Upper lobe of right lung (tissue), 1 donor: ENCODE results near the gene NHERF2. TPM values are rescaled to one million over a fixed set of nuclear protein-coding genes. Genes with fewer than 3 reads are reported as not detected.
A peak's percentile ranks its signal among the peaks of the same experiment; 100 is the strongest.

Experiments used
- ATAC-seq: fragments of 200-7000 bp; cut with Tn5 transposase; one replicate; pipeline ENCODE4 v1.9.1; 2020; ENCODE audit warnings: mild to moderate bottlenecking, moderate library complexity
- DNase-seq: peaks from one replicate; pipeline ENCODE4 v3.0.0-alpha.2; 2020
- H3K27ac ChIP-seq: fragments of 200-600 bp; one replicate; pipeline ENCODE4 v1.8.0; 2022
- H3K27me3 ChIP-seq: fragments of 200-600 bp; one replicate; pipeline ENCODE4 v1.8.0; 2022; ENCODE audit warnings: mild to moderate bottlenecking
- H3K36me3 ChIP-seq: fragments of 200-600 bp; one replicate; pipeline ENCODE4 v1.8.0; 2022
- H3K4me1 ChIP-seq: fragments of 200-600 bp; one replicate; pipeline ENCODE4 v1.8.0; 2022
- H3K4me3 ChIP-seq: fragments of 200-600 bp; one replicate; pipeline ENCODE4 v1.8.0; 2022; ENCODE audit warnings: mild to moderate bottlenecking
- H3K9me3 ChIP-seq: fragments of 200-600 bp; one replicate; pipeline ENCODE4 v1.8.0; 2022
- intact Hi-C: fragments of 100-400 bp; cut with DNase I; formaldehyde crosslinking; loops from one replicate; pipeline ENCODE4 v1.11.0; 2022
- total RNA-seq: library from RNA; stranded (reverse); fragmentation: NEBNext Ultra II Directional; extraction: Animal tissue kit (Norgen Biotek cat#: 25700); gene quantifications from one replicate; pipeline ENCODE4 v1.2.1, GENCODE V29; 2021
- TF ChIP-seq, protein P1 (sequence below): fragments of 200-600 bp; IDR thresholded peaks from one replicate; pipeline ENCODE4 v1.8.0; 2022; ENCODE audit warnings: antibody characterized with exemption
- donor health status: DM: no; HTN: yes; CAD: no; lungs with severe emphysema.

Gene NHERF2
- total RNA-seq, 1 donor from 2014 or later = 363 TPM

- H3K27ac ChIP-seq = no peak overlapping the region
- no peaks in the 10 kb centered on the region for H3K27me3 ChIP-seq
- TF ChIP-seq, protein P1, sequence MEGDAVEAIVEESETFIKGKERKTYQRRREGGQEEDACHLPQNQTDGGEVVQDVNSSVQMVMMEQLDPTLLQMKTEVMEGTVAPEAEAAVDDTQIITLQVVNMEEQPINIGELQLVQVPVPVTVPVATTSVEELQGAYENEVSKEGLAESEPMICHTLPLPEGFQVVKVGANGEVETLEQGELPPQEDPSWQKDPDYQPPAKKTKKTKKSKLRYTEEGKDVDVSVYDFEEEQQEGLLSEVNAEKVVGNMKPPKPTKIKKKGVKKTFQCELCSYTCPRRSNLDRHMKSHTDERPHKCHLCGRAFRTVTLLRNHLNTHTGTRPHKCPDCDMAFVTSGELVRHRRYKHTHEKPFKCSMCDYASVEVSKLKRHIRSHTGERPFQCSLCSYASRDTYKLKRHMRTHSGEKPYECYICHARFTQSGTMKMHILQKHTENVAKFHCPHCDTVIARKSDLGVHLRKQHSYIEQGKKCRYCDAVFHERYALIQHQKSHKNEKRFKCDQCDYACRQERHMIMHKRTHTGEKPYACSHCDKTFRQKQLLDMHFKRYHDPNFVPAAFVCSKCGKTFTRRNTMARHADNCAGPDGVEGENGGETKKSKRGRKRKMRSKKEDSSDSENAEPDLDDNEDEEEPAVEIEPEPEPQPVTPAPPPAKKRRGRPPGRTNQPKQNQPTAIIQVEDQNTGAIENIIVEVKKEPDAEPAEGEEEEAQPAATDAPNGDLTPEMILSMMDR = no peak
- H3K9me3 ChIP-seq = no peaks in the 10 kb centered on the region
- H3K4me3 ChIP-seq = no peak overlapping the region
- ATAC-seq (no peak), DNase-seq (no peak)
- intact Hi-C loops = no loop called here
- peaks cover 60% of the 10 kb centered on the region for H3K4me1 ChIP-seq
- peaks cover 22% of the 10 kb centered on the region for H3K36me3 ChIP-seq
Observed at GRCh38 chr16:2006317-2006716, 20.4 kb upstream of the NHERF2 start.

- intact Hi-C loops = no loop called here
- ATAC-seq (no peak), DNase-seq (no peak)
- H3K36me3 ChIP-seq = peaks cover 12% of the 10 kb centered on the region
- peak overlapping the region; percentile 95 for H3K27ac ChIP-seq
- peaks cover 60% of the 10 kb centered on the region for H3K4me1 ChIP-seq
- TF ChIP-seq, protein P1 = no peak
- no peaks in the 10 kb centered on the region for H3K9me3 ChIP-seq
- H3K4me3 ChIP-seq = peak overlapping the region; percentile 84
- H3K27me3 ChIP-seq = no peaks in the 10 kb centered on the region
Observed at GRCh38 chr16:2007081-2007836, 19.4 kb upstream of the NHERF2 start.

DNA sequence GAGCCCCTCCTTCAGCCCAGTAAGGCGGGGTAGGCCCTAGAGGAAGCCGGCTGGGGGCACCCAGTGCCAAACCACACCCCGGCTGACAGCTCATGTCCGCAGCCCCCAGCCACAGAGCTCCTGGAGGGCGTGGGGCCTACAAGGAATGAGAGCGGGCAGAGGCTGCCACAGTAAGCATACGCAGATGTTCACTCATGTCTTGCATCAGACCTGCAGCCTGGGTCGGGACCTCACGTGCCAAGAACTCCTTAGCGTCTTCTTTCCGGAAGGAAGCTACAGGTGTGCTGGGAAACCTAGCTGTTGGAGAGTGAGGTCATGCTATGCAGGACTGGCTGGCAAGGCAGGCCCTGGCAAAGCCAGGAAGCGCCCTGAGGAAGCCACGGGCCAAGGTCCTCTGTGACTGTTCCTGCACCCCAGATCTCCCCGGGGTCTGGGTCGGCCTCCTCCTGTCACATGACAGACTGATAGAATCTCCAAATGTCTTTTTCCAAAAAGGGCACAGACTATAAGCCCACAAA, 18.6 kb upstream of the NHERF2 start:
- peak overlapping the region; percentile 95 for H3K27ac ChIP-seq
- TF ChIP-seq, protein P1 = no peak
- DNase-seq (no peak), ATAC-seq (no peak)
- no peaks in the 10 kb centered on the region for H3K9me3 ChIP-seq
- intact Hi-C loops = no loop called here
- H3K27me3 ChIP-seq = no peaks in the 10 kb centered on the region
- H3K4me3 ChIP-seq = peak overlapping the region; percentile 84
- H3K4me1 ChIP-seq = peaks cover 60% of the 10 kb centered on the region
- H3K36me3 ChIP-seq = peaks cover 4% of the 10 kb centered on the region

- H3K4me1 ChIP-seq = peaks cover 55% of the 10 kb centered on the region
- peak overlapping the region; percentile 84 for H3K4me3 ChIP-seq
- H3K27me3 ChIP-seq = no peaks in the 10 kb centered on the region
- TF ChIP-seq, protein P1 = no peak
- H3K36me3 ChIP-seq = no peaks in the 10 kb centered on the region
- ATAC-seq = no peak
- H3K27ac ChIP-seq = peak overlapping the region; percentile 95
- intact Hi-C loops = no loop called here
- no peak for DNase-seq
- no peaks in the 10 kb centered on the region for H3K9me3 ChIP-seq
Observed at GRCh38 chr16:2008631-2009163, 18.0 kb upstream of the NHERF2 start.

DNA sequence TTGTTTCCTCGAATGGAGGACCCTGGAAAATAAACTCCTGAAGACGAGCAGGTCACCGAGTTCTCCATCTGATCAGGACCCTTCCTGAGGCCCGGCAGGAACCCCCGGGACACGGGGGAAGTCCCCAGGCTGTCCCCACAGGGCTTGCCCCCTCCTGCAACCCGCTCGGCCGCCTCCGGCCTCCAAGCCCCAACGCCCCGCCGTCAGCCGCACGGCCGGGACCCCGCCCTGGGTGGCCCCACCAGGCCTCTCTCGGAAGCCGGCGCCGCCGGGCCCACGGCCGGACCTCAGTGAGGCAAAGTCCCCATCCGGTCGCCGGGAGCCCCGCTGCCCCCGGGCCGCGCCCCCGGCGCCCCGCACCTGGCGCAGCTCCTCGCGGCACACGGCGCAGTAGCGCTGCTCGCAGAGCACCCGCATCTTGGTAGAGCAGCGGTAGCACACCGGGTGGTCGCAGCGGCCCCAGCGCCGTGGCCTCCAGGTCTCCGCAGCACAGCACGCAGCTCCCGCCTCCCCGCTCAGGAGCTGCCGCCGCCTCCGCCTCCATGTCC, 17.5 kb upstream of the NHERF2 start:
- peaks cover 50% of the 10 kb centered on the region for H3K4me1 ChIP-seq
- H3K36me3 ChIP-seq = no peaks in the 10 kb centered on the region
- peak overlapping the region; percentile 95 for H3K27ac ChIP-seq
- H3K27me3 ChIP-seq = no peaks in the 10 kb centered on the region
- TF ChIP-seq, protein P1 = no peak
- intact Hi-C loops = no loop called here
- peak overlapping the region; percentile 84 for H3K4me3 ChIP-seq
- no peak for DNase-seq
- H3K9me3 ChIP-seq = no peaks in the 10 kb centered on the region
- peak; percentile 0 for ATAC-seq
